Activated CD4-positive, alpha-beta T cell treated with anti-CD3 and anti-CD28 coated beads for 36 hours (primary cell): Measurements from ENCODE around the gene COL20A1. TPM values are rescaled to one million over a fixed set of nuclear protein-coding genes. Genes with fewer than 3 reads are reported as not detected.

Experiments used
- ATAC-seq: fragments of 200-7000 bp; cut with Tn5 transposase; one replicate; pipeline ENCODE4 v1.10.0; 2021; ENCODE audit warnings: mild to moderate bottlenecking, moderate library complexity
- CTCF ChIA-PET: fragments of 350-600 bp; sonication (Branson Sonifier 250); formaldehyde crosslinking; loops from one replicate; lab custom pipeline; 2021; ENCODE audit warnings: antibody characterized with exemption; lab: Charles Lee
- POLR2A ChIA-PET: fragments of 350-600 bp; sonication (Branson Sonifier 250); formaldehyde crosslinking; loops from one replicate; lab custom pipeline; 2021; ENCODE audit warnings: antibody characterized with exemption, inconsistent platforms; lab: Charles Lee
- DNase-seq: peaks from one replicate; pipeline ENCODE4 v3.0.0-alpha.2; 2020
- H3K27ac Mint-ChIP-seq: one replicate; pipeline ENCODE4 v1.8.0; 2021; ENCODE audit warnings: mixed read lengths
- H3K27me3 Mint-ChIP-seq: one replicate; pipeline ENCODE4 v1.8.0; 2021; ENCODE audit warnings: mixed read lengths
- H3K36me3 Mint-ChIP-seq: one replicate; pipeline ENCODE4 v1.8.0; 2021; ENCODE audit warnings: low read depth, mixed read lengths
- H3K4me1 Mint-ChIP-seq: one replicate; pipeline ENCODE4 v1.8.0; 2021; ENCODE audit warnings: mixed read lengths
- H3K4me3 Mint-ChIP-seq: one replicate; pipeline ENCODE4 v1.8.0; 2021; ENCODE audit warnings: mild to moderate bottlenecking, moderate library complexity, mixed read lengths
- H3K9me3 Mint-ChIP-seq: one replicate; pipeline ENCODE4 v1.8.0; 2021; ENCODE audit warnings: low read depth, mixed read lengths
- intact Hi-C, 2 experiments: fragments of 100-400 bp; cut with DNase I in 1 of 2; cut with micrococcal nuclease in 1 of 2; formaldehyde crosslinking; loops; one replicate each; pipeline versions ENCODE4 v1.14.2 to v1.15.1; 2022 to 2024; cut with DNase I, micrococcal nuclease
- total RNA-seq, 2 experiments: library from RNA; stranded (reverse); gene quantifications; one replicate each; pipeline ENCODE4 v1.2.3, GENCODE V29; 2021

The COL20A1 gene
- total RNA-seq, 2 experiments from 2014 or later, result 0.04 to 0.09 TPM

- Mint-ChIP-seq H3K36me3 (no peaks in the 10 kb centered on the region), H3K4me1 (no peaks in the 10 kb centered on the region), H3K4me3 (no peak overlapping the region), H3K9me3 (no peaks in the 10 kb centered on the region), H3K27me3 (no peaks in the 10 kb centered on the region), H3K27ac (no peak overlapping the region)
- DNase-seq (peak; percentile 1), ATAC-seq (no peak)
- ChIA-PET POLR2A (no interaction called here), CTCF (interaction anchor here (1.5 kb wide), 1 partner anchor 10 kb away, joined by 4 read pairs; no protein-coding TSS in a partner anchor)
- intact Hi-C loops, result no loop called here
These were observed 24.8 kb downstream of the COL20A1 start for GRCh38 chr20:63317601-63318291.

GRCh38 chr20:63318391-63319163, 25.6 kb downstream of the COL20A1 start:
- ATAC-seq, result no peak
- POLR2A ChIA-PET, result no interaction called here

GRCh38 chr20:63319164-63320040, 26.4 kb downstream of the COL20A1 start:
- ATAC-seq (no peak), DNase-seq (peak; percentile 3)
- ChIA-PET CTCF (no interaction called here), POLR2A (no interaction called here)
- no peak overlapping the region for H3K4me3 Mint-ChIP-seq
- no peaks in the 10 kb centered on the region for H3K36me3 Mint-ChIP-seq
- no peak overlapping the region for H3K27ac Mint-ChIP-seq
- intact Hi-C loops, result no loop called here
- H3K27me3 Mint-ChIP-seq, result peaks cover 6% of the 10 kb centered on the region
- H3K9me3 Mint-ChIP-seq, result no peaks in the 10 kb centered on the region
- no peaks in the 10 kb centered on the region for H3K4me1 Mint-ChIP-seq

More at GRCh38 chr20:63318391-63319163, 25.6 kb downstream of the COL20A1 start:
- intact Hi-C loops, result no loop called here
- peak; percentile 2 for DNase-seq
- Mint-ChIP-seq H3K27me3 (no peaks in the 10 kb centered on the region), H3K4me1 (no peaks in the 10 kb centered on the region), H3K36me3 (no peaks in the 10 kb centered on the region), H3K4me3 (no peak overlapping the region), H3K9me3 (no peaks in the 10 kb centered on the region), H3K27ac (no peak overlapping the region)
- CTCF ChIA-PET, result no interaction called here

- Mint-ChIP-seq H3K27ac (no peak overlapping the region), H3K36me3 (no peaks in the 10 kb centered on the region), H3K4me3 (no peak overlapping the region), H3K27me3 (peaks cover 6% of the 10 kb centered on the region), H3K4me1 (no peaks in the 10 kb centered on the region), H3K9me3 (no peaks in the 10 kb centered on the region)
- DNase-seq (peak; percentile 2), ATAC-seq (no peak)
- ChIA-PET CTCF (no interaction called here), POLR2A (no interaction called here)
- intact Hi-C loops, result no loop called here
These were observed 27.1 kb downstream of the COL20A1 start for GRCh38 chr20:63320041-63320511.

GRCh38 chr20:63320616-63321147, 27.7 kb downstream of the COL20A1 start:
- intact Hi-C loops, result no loop called here
- ATAC-seq (no peak), DNase-seq (no peak)
- Mint-ChIP-seq H3K27ac (no peak overlapping the region), H3K9me3 (no peaks in the 10 kb centered on the region), H3K4me3 (no peak overlapping the region), H3K4me1 (no peaks in the 10 kb centered on the region), H3K27me3 (peaks cover 6% of the 10 kb centered on the region), H3K36me3 (no peaks in the 10 kb centered on the region)
- ChIA-PET CTCF (no interaction called here), POLR2A (no interaction called here)

- Mint-ChIP-seq H3K9me3 (no peaks in the 10 kb centered on the region), H3K4me1 (no peaks in the 10 kb centered on the region), H3K36me3 (no peaks in the 10 kb centered on the region), H3K4me3 (no peak overlapping the region), H3K27me3 (peaks cover 6% of the 10 kb centered on the region), H3K27ac (no peak overlapping the region)
- intact Hi-C loops, result no loop called here
- ChIA-PET CTCF (no interaction called here), POLR2A (no interaction called here)
- ATAC-seq (no peak), DNase-seq (no peak)
These were observed 28.3 kb downstream of the COL20A1 start for GRCh38 chr20:63321148-63321831.

GRCh38 chr20:63322146-63322932, 29.4 kb downstream of the COL20A1 start:
- ATAC-seq (no peak), DNase-seq (no peak)
- ChIA-PET CTCF (no interaction called here), POLR2A (no interaction called here)
- Mint-ChIP-seq H3K4me1 (no peaks in the 10 kb centered on the region), H3K4me3 (no peak overlapping the region), H3K27ac (no peak overlapping the region), H3K9me3 (no peaks in the 10 kb centered on the region), H3K27me3 (peaks cover 6% of the 10 kb centered on the region), H3K36me3 (no peaks in the 10 kb centered on the region)
- intact Hi-C loops, result no loop called here

- H3K4me1 Mint-ChIP-seq, result no peaks in the 10 kb centered on the region
- CTCF ChIA-PET, result no interaction called here
- no peaks in the 10 kb centered on the region for H3K36me3 Mint-ChIP-seq
- H3K27me3 Mint-ChIP-seq, result peaks cover 6% of the 10 kb centered on the region
- no peak for ATAC-seq
- H3K27ac Mint-ChIP-seq, result no peak overlapping the region
- no peaks in the 10 kb centered on the region for H3K9me3 Mint-ChIP-seq
- POLR2A ChIA-PET, result no interaction called here
- H3K4me3 Mint-ChIP-seq, result no peak overlapping the region
- intact Hi-C loops, result no loop called here
- DNase-seq, result no peak
These were observed 29.9 kb downstream of the COL20A1 start for GRCh38 chr20:63322933-63323273.

- Mint-ChIP-seq H3K27me3 (peaks cover 6% of the 10 kb centered on the region), H3K36me3 (no peaks in the 10 kb centered on the region), H3K4me1 (no peaks in the 10 kb centered on the region), H3K4me3 (no peak overlapping the region), H3K27ac (no peak overlapping the region), H3K9me3 (no peaks in the 10 kb centered on the region)
- intact Hi-C loops, result no loop called here
- ChIA-PET CTCF (no interaction called here), POLR2A (no interaction called here)
- DNase-seq (no peak), ATAC-seq (no peak)
These were observed 30.5 kb downstream of the COL20A1 start for GRCh38 chr20:63323357-63323981.

- ChIA-PET CTCF (no interaction called here), POLR2A (no interaction called here)
- intact Hi-C loops, result no loop called here
- Mint-ChIP-seq H3K27me3 (peaks cover 6% of the 10 kb centered on the region), H3K27ac (no peak overlapping the region), H3K36me3 (no peaks in the 10 kb centered on the region), H3K4me1 (no peaks in the 10 kb centered on the region), H3K4me3 (no peak overlapping the region), H3K9me3 (no peaks in the 10 kb centered on the region)
- no peak for DNase-seq
- no peak for ATAC-seq
These were observed 32.1 kb downstream of the COL20A1 start for GRCh38 chr20:63325021-63325471.
